HL-60 (cell line): Measurements from ENCODE around the gene PARL.

Experiments
- DNase-seq, 2 experiments: peaks; one replicate each; pipeline ENCODE4 v3.0.0-alpha.2; 2010 to 2020; ENCODE audit warnings: low read depth in 1 of 2, low spot score in 1 of 2
- H3K27ac ChIP-seq: fragments of 250-450 bp; sonication (Bioruptor Pico); replicated peaks from 2 replicates; pipeline ENCODE4 v1.5.1; 2020; ENCODE audit warnings: mild to moderate bottlenecking, moderate library complexity
- H3K27me3 ChIP-seq: fragments of 250-450 bp; sonication (Bioruptor Pico); 2 replicates; pipeline ENCODE4 v1.5.1; 2021; ENCODE audit warnings: mild to moderate bottlenecking, moderate library complexity; ENCODE audit not compliant: insufficient read depth, poor library complexity, severe bottlenecking
- H3K4me3 ChIP-seq: replicated peaks from 2 replicates; pipeline ENCODE4 v1.5.1; 2011; ENCODE audit warnings: mild to moderate bottlenecking, control low read depth, low read length; ENCODE audit not compliant: insufficient read depth
- CTCF ChIP-seq: IDR thresholded peaks from one replicate; pipeline ENCODE4 v1.5.1; 2011; ENCODE audit warnings: low read length, control low read depth, inconsistent platforms; ENCODE audit not compliant: insufficient read depth
- GABPA ChIP-seq: IDR thresholded peaks from 2 replicates; pipeline ENCODE4 v1.6.1; 2012; ENCODE audit warnings: low read depth
- POLR2AphosphoS5 ChIP-seq: IDR thresholded peaks from 2 replicates; pipeline ENCODE4 v1.6.1; 2012; ENCODE audit warnings: low read depth
- REST ChIP-seq: IDR thresholded peaks from 2 replicates; pipeline ENCODE4 v1.6.1; 2012; ENCODE audit warnings: low read depth; ENCODE audit not compliant: insufficient replicate concordance
- SPI1 ChIP-seq: IDR thresholded peaks from 2 replicates; pipeline ENCODE4 v1.6.1; 2012; ENCODE audit warnings: low read depth, mild to moderate bottlenecking, borderline replicate concordance

PARL gene

GRCh38 chr3:183828538-183828870 lies 56.2 kb downstream of the PARL start:
- no peak overlapping the region for H3K4me3 ChIP-seq
- no peak for DNase-seq
- TF ChIP-seq SPI1 (no peak), POLR2AphosphoS5 (peak; percentile 42; the same call in 1 of the 2 replicates)
- no peaks in the 10 kb centered on the region for H3K27me3 ChIP-seq
- no peak overlapping the region for H3K27ac ChIP-seq

- H3K4me3 ChIP-seq = no peak overlapping the region
- no peak for DNase-seq
- no peaks in the 10 kb centered on the region for H3K27me3 ChIP-seq
- no peak for TF ChIP-seq CTCF
- TF ChIP-seq REST = no peak
- no peak for TF ChIP-seq SPI1
- TF ChIP-seq POLR2AphosphoS5 = no peak; the same call in 1 of the 2 replicates
- no peak for TF ChIP-seq GABPA
- H3K27ac ChIP-seq = no peak overlapping the region
Observed at GRCh38 chr3:183827809-183828537, 56.7 kb downstream of the PARL start.

GRCh38 chr3:183826448-183827250 lies 58.0 kb downstream of the PARL start:
- TF ChIP-seq CTCF = no peak
- Histone ChIP-seq H3K27ac (no peak overlapping the region; the same call in 1 of the 2 replicates), H3K4me3 (no peak overlapping the region), H3K27me3 (no peaks in the 10 kb centered on the region)
- DNase-seq = no peak

- peak; percentile 32 to 66 for DNase-seq
- peak within 1 kb of the TSS; percentile 72 for H3K4me3 ChIP-seq
- no peak for TF ChIP-seq GABPA
- no peak; the same call in 1 of the 2 replicates for TF ChIP-seq POLR2AphosphoS5
- TF ChIP-seq REST = no peak
- TF ChIP-seq CTCF = no peak
- TF ChIP-seq SPI1 = no peak
- H3K27ac ChIP-seq = peak within 1 kb of the TSS; percentile 46
- H3K27me3 ChIP-seq = no peaks in the 10 kb centered on the region
Observed at GRCh38 chr3:183825456-183826161, 59.1 kb downstream of the PARL start, which contains the start of gene MAP6D1. TSS of gene MAP6D1 (minus strand) at chr3:183825577. CDS start at chr3:183825547, 30 bp downstream.
